ENCODE results near the gene LRRFIP1.
"Not testable (repeated sequence)": the region's sequence is repeated elsewhere in the genome, so short reads cannot be mapped to it uniquely, and the experiment has no call there.

Gene LRRFIP1

GRCh38 chr2:237604391-237604790, 23.0 kb upstream of the LRRFIP1 start:
- DNase-seq (ENCODE audit: low read depth) = no peak
- no peak for TF ChIP-seq CTCF (IDR thresholded peaks at IDR 0.05; ENCODE audit: low read length, missing control alignments)
- H3K4me3 ChIP-seq (replicated peaks; ENCODE audit: low read depth, low read length) = no peak overlapping the region

- TF ChIP-seq CTCF (IDR thresholded peaks at IDR 0.05; ENCODE audit: low read length, missing control alignments) = peak; percentile 50
- no peak overlapping the region for H3K4me3 ChIP-seq (replicated peaks; ENCODE audit: low read depth, low read length)
- peak; percentile 71 for DNase-seq (ENCODE audit: low read depth)
Observed at GRCh38 chr2:237604960-237605359, 22.4 kb upstream of the LRRFIP1 start.

- not testable (repeated sequence) for H3K4me3 ChIP-seq (replicated peaks; ENCODE audit: low read depth, low read length); DNase-seq (ENCODE audit: low read depth)
Observed at GRCh38 chr2:237606522-237606921, 20.9 kb upstream of the LRRFIP1 start.

- H3K4me3 ChIP-seq (replicated peaks; ENCODE audit: low read depth, low read length) = no peak overlapping the region
- no peak for TF ChIP-seq CTCF (IDR thresholded peaks at IDR 0.05; ENCODE audit: low read length, missing control alignments)
- DNase-seq (ENCODE audit: low read depth) = no peak
Observed at GRCh38 chr2:237612527-237613357, 14.6 kb upstream of the LRRFIP1 start.

GRCh38 chr2:237613679-237614078, 13.7 kb upstream of the LRRFIP1 start:
- no peak for TF ChIP-seq CTCF (IDR thresholded peaks at IDR 0.05; ENCODE audit: low read length, missing control alignments)
- H3K4me3 ChIP-seq (replicated peaks; ENCODE audit: low read depth, low read length) = no peak overlapping the region
- DNase-seq (ENCODE audit: low read depth) = no peak

GRCh38 chr2:237614151-237614720, 13.2 kb upstream of the LRRFIP1 start:
- peak; percentile 77 for DNase-seq (ENCODE audit: low read depth)
- no peak for TF ChIP-seq CTCF (IDR thresholded peaks at IDR 0.05; ENCODE audit: low read length, missing control alignments)
- no peak overlapping the region for H3K4me3 ChIP-seq (replicated peaks; ENCODE audit: low read depth, low read length)

- H3K4me3 ChIP-seq (replicated peaks; ENCODE audit: low read depth, low read length) = no peak overlapping the region
- no peak for TF ChIP-seq CTCF (IDR thresholded peaks at IDR 0.05; ENCODE audit: low read length, missing control alignments)
- DNase-seq (ENCODE audit: low read depth) = no peak
Observed at GRCh38 chr2:237615631-237616249, 11.6 kb upstream of the LRRFIP1 start.
